Neural progenitor cell (in vitro differentiated cells): ENCODE measurements around the gene SUGCT. TPM values are rescaled to one million over a fixed set of nuclear protein-coding genes. Genes with fewer than 3 reads are reported as not detected.

Experiments used
- DNase-seq: peaks from one replicate; pipeline ENCODE4 v3.0.0-alpha.2; 2016; ENCODE audit warnings: low spot score
- H2AFZ ChIP-seq: fragments of 200-600 bp; sonication (generic); replicated peaks from 2 replicates; pipeline ENCODE4 v1.6.1; 2016; ENCODE audit warnings: antibody characterized with exemption
- H3F3A ChIP-seq: fragments of 200-600 bp; sonication (generic); 2 replicates; pipeline ENCODE4 v1.6.1; 2016; ENCODE audit warnings: antibody characterized with exemption, low read depth
- H3K27ac ChIP-seq: fragments of 200-600 bp; sonication (generic); 2 replicates; pipeline ENCODE4 v1.5.1; 2016; ENCODE audit warnings: mild to moderate bottlenecking
- H3K27me3 ChIP-seq: fragments of 200-600 bp; sonication (generic); 2 replicates; pipeline ENCODE4 v1.6.1; 2016; ENCODE audit warnings: mild to moderate bottlenecking, moderate library complexity
- H3K36me3 ChIP-seq: fragments of 200-600 bp; sonication (generic); 2 replicates; pipeline ENCODE4 v1.5.1; 2016
- H3K4me1 ChIP-seq: fragments of 200-600 bp; sonication (generic); 2 replicates; pipeline ENCODE4 v1.6.1; 2016; ENCODE audit warnings: mixed run types
- H3K4me2 ChIP-seq: fragments of 200-600 bp; sonication (generic); 2 replicates; pipeline ENCODE4 v1.6.1; 2016
- H3K4me3 ChIP-seq: fragments of 200-600 bp; sonication (generic); 2 replicates; pipeline ENCODE4 v1.5.1; 2016
- H3K79me2 ChIP-seq: fragments of 200-600 bp; sonication (generic); 2 replicates; pipeline ENCODE4 v1.6.1; 2016; ENCODE audit warnings: low read depth
- H3K9ac ChIP-seq: fragments of 200-600 bp; sonication (generic); 2 replicates; pipeline ENCODE4 v1.6.1; 2016
- H3K9me3 ChIP-seq: fragments of 200-600 bp; sonication (generic); 2 replicates; pipeline ENCODE4 v1.5.1; 2016; ENCODE audit warnings: low read depth
- H4K20me1 ChIP-seq: fragments of 200-600 bp; sonication (generic); 2 replicates; pipeline ENCODE4 v1.6.1; 2016; ENCODE audit warnings: low read depth
- H3K27ac Mint-ChIP-seq: 3 replicates; pipeline ENCODE4 v1.8.0; 2021; ENCODE audit warnings: mixed read lengths
- H3K27me3 Mint-ChIP-seq: 2 replicates; pipeline ENCODE4 v1.8.0; 2022; ENCODE audit warnings: low read depth, mild to moderate bottlenecking, inconsistent platforms, moderate library complexity, mixed read lengths; ENCODE audit not compliant: insufficient read depth
- H3K36me3 Mint-ChIP-seq: 3 replicates; pipeline ENCODE4 v1.8.0; 2021; ENCODE audit warnings: mixed read lengths
- H3K4me1 Mint-ChIP-seq: 3 replicates; pipeline ENCODE4 v1.8.0; 2021; ENCODE audit warnings: mixed read lengths
- H3K4me3 Mint-ChIP-seq: 3 replicates; pipeline ENCODE4 v1.8.0; 2021; ENCODE audit warnings: mild to moderate bottlenecking, moderate library complexity, mixed read lengths
- H3K9me3 Mint-ChIP-seq: 3 replicates; pipeline ENCODE4 v1.8.0; 2020; ENCODE audit warnings: mixed read lengths
- CTCF ChIP-seq: fragments of 200-600 bp; sonication (generic); IDR thresholded peaks from 2 replicates; pipeline ENCODE4 v1.5.1; 2017; ENCODE audit warnings: antibody characterized with exemption, mild to moderate bottlenecking
- EZH2 ChIP-seq: fragments of 200-600 bp; sonication (generic); IDR thresholded peaks from 2 replicates; pipeline ENCODE4 v1.6.1; 2017; ENCODE audit warnings: antibody characterized with exemption, mild to moderate bottlenecking, moderate library complexity
- EZH2phosphoT487 ChIP-seq: fragments of 200-600 bp; sonication (generic); IDR thresholded peaks from 2 replicates; pipeline ENCODE4 v1.6.1; 2017; ENCODE audit warnings: antibody characterized with exemption
- total RNA-seq: library from RNA; depleted of rRNA; stranded (reverse); fragments of >200 nt; gene quantifications from 2 replicates; pipeline ENCODE4 v1.2.3, GENCODE V29; 2015; ENCODE audit warnings: low replicate concordance

The SUGCT gene
- total RNA-seq, 1 donor from 2014 or later, result 10.1 TPM

- TF ChIP-seq EZH2 (no peak), CTCF (no peak), EZH2phosphoT487 (no peak)
Measured at GRCh38 chr7:40200791-40201190, 66.0 kb downstream of the SUGCT start.

GRCh38 chr7:40202851-40203250 is 68.0 kb downstream of the SUGCT start:
- DNase-seq, result no peak
- Histone ChIP-seq H3K27ac (no peak overlapping the region), H4K20me1 (no peaks in the 10 kb centered on the region), H2AFZ (no peak overlapping the region), H3K4me3 (no peak overlapping the region), H3F3A (no peaks in the 10 kb centered on the region), H3K4me2 (no peak overlapping the region), H3K9ac (no peak overlapping the region), H3K27me3 (no peaks in the 10 kb centered on the region), H3K4me1 (no peaks in the 10 kb centered on the region), H3K9me3 (no peaks in the 10 kb centered on the region), H3K79me2 (no peaks in the 10 kb centered on the region), H3K36me3 (no peaks in the 10 kb centered on the region)
- TF ChIP-seq EZH2phosphoT487, result no peak
- no peak for TF ChIP-seq EZH2
- TF ChIP-seq CTCF, result no peak
- Mint-ChIP-seq H3K27me3 (no peaks in the 10 kb centered on the region), H3K36me3 (no peaks in the 10 kb centered on the region), H3K27ac (no peak overlapping the region), H3K4me1 (no peaks in the 10 kb centered on the region), H3K9me3 (no peaks in the 10 kb centered on the region), H3K4me3 (no peak overlapping the region)

More at GRCh38 chr7:40200791-40201190, 66.0 kb downstream of the SUGCT start:
- Histone ChIP-seq H2AFZ (no peak overlapping the region), H3K79me2 (no peaks in the 10 kb centered on the region), H3K4me2 (no peak overlapping the region), H3K9ac (no peak overlapping the region), H3K27ac (no peak overlapping the region), H4K20me1 (no peaks in the 10 kb centered on the region), H3K27me3 (no peaks in the 10 kb centered on the region), H3K9me3 (no peaks in the 10 kb centered on the region), H3K4me3 (no peak overlapping the region), H3K36me3 (no peaks in the 10 kb centered on the region), H3F3A (no peaks in the 10 kb centered on the region), H3K4me1 (no peaks in the 10 kb centered on the region)
- DNase-seq, result no peak
- Mint-ChIP-seq H3K4me3 (no peak overlapping the region), H3K9me3 (no peaks in the 10 kb centered on the region), H3K36me3 (no peaks in the 10 kb centered on the region), H3K4me1 (no peaks in the 10 kb centered on the region), H3K27ac (no peak overlapping the region), H3K27me3 (no peaks in the 10 kb centered on the region)

- no peak overlapping the region for H3K27ac Mint-ChIP-seq
- no peaks in the 10 kb centered on the region for H4K20me1 ChIP-seq
Measured at GRCh38 chr7:40204581-40204980, 69.8 kb downstream of the SUGCT start.

More at GRCh38 chr7:40204581-40204980, 69.8 kb downstream of the SUGCT start:
- H3K27me3 ChIP-seq, result no peaks in the 10 kb centered on the region
- H3K4me1 Mint-ChIP-seq, result no peaks in the 10 kb centered on the region
- H3K4me2 ChIP-seq, result no peak overlapping the region
- H3K36me3 ChIP-seq, result no peaks in the 10 kb centered on the region
- H3K36me3 Mint-ChIP-seq, result no peaks in the 10 kb centered on the region
- no peaks in the 10 kb centered on the region for H3K27me3 Mint-ChIP-seq
- no peaks in the 10 kb centered on the region for H3F3A ChIP-seq
- no peak overlapping the region for H3K4me3 Mint-ChIP-seq
- H3K4me3 ChIP-seq, result no peak overlapping the region
- TF ChIP-seq EZH2phosphoT487 (no peak), EZH2 (no peak), CTCF (no peak)
- no peak overlapping the region for H3K27ac ChIP-seq
- no peaks in the 10 kb centered on the region for H3K9me3 Mint-ChIP-seq
- no peak overlapping the region for H3K9ac ChIP-seq
- no peak for DNase-seq
- H3K79me2 ChIP-seq, result no peaks in the 10 kb centered on the region
- no peaks in the 10 kb centered on the region for H3K9me3 ChIP-seq
- no peaks in the 10 kb centered on the region for H3K4me1 ChIP-seq
- no peak overlapping the region for H2AFZ ChIP-seq
